Measurements from ENCODE around the gene POLE4.

- TF ChIP-seq CTCF (IDR thresholded peaks at IDR 0.05) (no peak), POLR2A (IDR thresholded peaks at IDR 0.05) (no peak)
Observed at GRCh38 chr2:75002007-75002406, 43.6 kb downstream of the POLE4 start.

Data from testis (tissue), 2 donors.